H1 (cell line): ENCODE results near the gene METAP1D. TPM values are rescaled to one million over a fixed set of nuclear protein-coding genes. Genes with fewer than 3 reads are reported as not detected.

Source experiments
- CTCF ChIA-PET: fragments of 300-600 bp; sonication (Branson Sonifier 250); formaldehyde crosslinking; loops from one replicate; lab custom pipeline; 2021; ENCODE audit not compliant: partially characterized antibody; lab: Charles Lee
- POLR2A ChIA-PET: fragments of 300-600 bp; sonication (Branson Sonifier 250); formaldehyde crosslinking; loops from one replicate; lab custom pipeline; 2021; ENCODE audit warnings: inconsistent platforms; ENCODE audit not compliant: partially characterized antibody; lab: Charles Lee
- DNase-seq, 2 experiments: peaks; one replicate each; pipeline versions ENCODE4 v3.0.0 to v3.0.0-alpha.2; 2010 to 2022; ENCODE audit warnings: low spot score in 2 of 2, low read depth in 1 of 2, mixed read lengths in 1 of 2
- FAIRE-seq: peaks from 2 replicates; lab custom pipeline; 2011; peaks lifted over from hg19 to GRCh38; lab: Jason Lieb, UNC
- H2AFZ ChIP-seq: 2 replicates; pipeline ENCODE4 v1.8.1; 2012; ENCODE audit warnings: low read length, inconsistent platforms
- H2AK5ac ChIP-seq: 2 replicates; pipeline ENCODE4 v1.6.1; 2013; ENCODE audit warnings: low read depth, low read length
- H2BK120ac ChIP-seq: replicated peaks from 2 replicates; pipeline ENCODE3; 2013; ENCODE audit warnings: low read depth, low read length, inconsistent platforms
- H2BK12ac ChIP-seq: 2 replicates; pipeline ENCODE4 v1.6.1; 2013; ENCODE audit warnings: low read depth, low read length
- H2BK15ac ChIP-seq: 2 replicates; pipeline ENCODE4 v1.6.1; 2013; ENCODE audit warnings: low read length
- H2BK20ac ChIP-seq: 2 replicates; pipeline ENCODE4 v1.6.1; 2013; ENCODE audit warnings: low read length
- H2BK5ac ChIP-seq: 2 replicates; pipeline ENCODE4 v1.6.1; 2013; ENCODE audit warnings: low read depth, low read length
- H3K14ac ChIP-seq: 2 replicates; pipeline ENCODE4 v1.6.1; 2013; ENCODE audit warnings: inconsistent platforms; ENCODE audit not compliant: insufficient read length
- H3K18ac ChIP-seq: 2 replicates; pipeline ENCODE4 v1.6.1; 2013; ENCODE audit warnings: low read length; ENCODE audit errors: extremely low read depth
- H3K23ac ChIP-seq: 2 replicates; pipeline ENCODE4 v1.6.1; 2013; ENCODE audit warnings: inconsistent platforms; ENCODE audit not compliant: insufficient read length
- H3K23me2 ChIP-seq: 2 replicates; pipeline ENCODE4 v1.6.1; 2013; ENCODE audit warnings: low read depth, low read length
- H3K27ac ChIP-seq: 2 replicates; pipeline ENCODE4 v1.6.1; 2011; ENCODE audit warnings: low read depth, low read length, inconsistent platforms
- H3K27me3 ChIP-seq, 4 experiments: replicated peaks in 1 of 4; 1 replicate in 1 of 4; 2 replicates in 3 of 4; pipeline versions ENCODE4 v1.6.1 to v1.8.1; 2011 to 2013; ENCODE audit warnings: low read length in 3 of 4, mild to moderate bottlenecking in 3 of 4, inconsistent platforms in 2 of 4, mixed read lengths in 2 of 4, moderate library complexity in 1 of 4; ENCODE audit not compliant: control insufficient read depth in 3 of 4, insufficient read depth in 3 of 4; ENCODE audit errors: extremely low read depth in 1 of 4
- H3K36me3 ChIP-seq, 4 experiments: 2 replicates each; pipeline versions ENCODE4 v1.6.1 to v1.8.1; 2011 to 2013; ENCODE audit warnings: mild to moderate bottlenecking in 4 of 4, low read length in 3 of 4, moderate library complexity in 2 of 4, control low read depth in 1 of 4, inconsistent platforms in 1 of 4; ENCODE audit not compliant: insufficient read depth in 4 of 4, control insufficient read depth in 2 of 4
- H3K4ac ChIP-seq: replicated peaks from 2 replicates; pipeline ENCODE3; 2013; ENCODE audit warnings: low read length, low read depth, mixed read lengths, inconsistent platforms; ENCODE audit not compliant: insufficient read length
- H3K4me1 ChIP-seq, 4 experiments: replicated peaks in 1 of 4; 1 replicate in 1 of 4; 2 replicates in 3 of 4; pipeline versions ENCODE4 v1.6.1 to v1.8.1; 2011 to 2013; ENCODE audit warnings: low read length in 3 of 4, inconsistent platforms in 2 of 4, mixed read lengths in 1 of 4; ENCODE audit not compliant: insufficient read depth in 4 of 4, control insufficient read depth in 3 of 4
- H3K4me2 ChIP-seq, 2 experiments: 2 replicates each; pipeline versions ENCODE4 v1.6.1 to v1.8.1; 2011 to 2013; ENCODE audit warnings: low read depth in 2 of 2, low read length in 2 of 2, control low read depth in 1 of 2, inconsistent platforms in 1 of 2, mild to moderate bottlenecking in 1 of 2; ENCODE audit not compliant: insufficient read depth in 1 of 2
- H3K4me3 ChIP-seq, 4 experiments: fragments of 200-600, 300-600 bp in 1 of 4; sonication (generic), shearing (Covaris generic), sonication (Bioruptor Twin) in 1 of 4; 2 replicates each; pipeline versions ENCODE4 v1.5.1 to v1.8.1; 2011 to 2016; ENCODE audit warnings: low read length in 4 of 4, low read depth in 3 of 4, control low read depth in 2 of 4, inconsistent platforms in 2 of 4, mild to moderate bottlenecking in 2 of 4, mixed read lengths in 1 of 4, moderate library complexity in 1 of 4; ENCODE audit not compliant: insufficient read depth in 2 of 4; ENCODE audit errors: extremely low read depth in 1 of 4
- H3K56ac ChIP-seq: replicated peaks from 2 replicates; pipeline ENCODE3; 2013; ENCODE audit warnings: low read depth, mild to moderate bottlenecking, mixed read lengths, low read length, inconsistent platforms; ENCODE audit not compliant: insufficient read length
- H3K79me1 ChIP-seq: 2 replicates; pipeline ENCODE4 v1.6.1; 2013; ENCODE audit warnings: low read depth, low read length, control low read depth
- H3K79me2 ChIP-seq, 2 experiments: 2 replicates each; pipeline versions ENCODE4 v1.6.1 to v1.8.1; 2012 to 2013; ENCODE audit warnings: low read length in 2 of 2, mild to moderate bottlenecking in 2 of 2, inconsistent platforms in 1 of 2; ENCODE audit not compliant: insufficient read depth in 2 of 2, control insufficient read depth in 1 of 2
- H3K9ac ChIP-seq, 4 experiments: replicated peaks in 1 of 4; 1 replicate in 1 of 4; 2 replicates in 3 of 4; pipeline versions ENCODE4 v1.6.1 to v1.8.1; 2011 to 2013; ENCODE audit warnings: low read depth in 3 of 4, low read length in 3 of 4, control low read depth in 2 of 4, mild to moderate bottlenecking in 2 of 4, moderate library complexity in 2 of 4, inconsistent platforms in 1 of 4; ENCODE audit errors: extremely low read depth in 1 of 4
- H3K9me3 ChIP-seq, 2 experiments: 2 replicates each; pipeline versions ENCODE4 v1.6.1 to v1.8.1; 2012 to 2013; ENCODE audit warnings: mild to moderate bottlenecking in 2 of 2, moderate library complexity in 2 of 2, control low read depth in 1 of 2, inconsistent platforms in 1 of 2, low read depth in 1 of 2, low read length in 1 of 2, mixed read lengths in 1 of 2; ENCODE audit not compliant: insufficient read depth in 2 of 2
- H4K20me1 ChIP-seq, 2 experiments: replicated peaks in 1 of 2; 2 replicates each; pipeline versions ENCODE3 to v1.8.1; 2011 to 2013; ENCODE audit warnings: inconsistent platforms in 2 of 2, low read length in 2 of 2, mild to moderate bottlenecking in 1 of 2; ENCODE audit not compliant: insufficient read depth in 2 of 2, control insufficient read depth in 1 of 2
- H4K5ac ChIP-seq: 2 replicates; pipeline ENCODE4 v1.6.1; 2013; ENCODE audit warnings: low read length, low read depth, mixed read lengths, inconsistent platforms; ENCODE audit not compliant: insufficient read length
- H4K8ac ChIP-seq: 2 replicates; pipeline ENCODE4 v1.8.0; 2013; ENCODE audit warnings: mild to moderate bottlenecking, moderate library complexity, low read length, inconsistent platforms; ENCODE audit not compliant: insufficient read depth; ENCODE audit errors: extremely low read depth
- H4K91ac ChIP-seq: replicated peaks from 2 replicates; pipeline ENCODE3; 2013; ENCODE audit warnings: low read length, mixed read lengths, inconsistent platforms; ENCODE audit not compliant: insufficient read length
- TAF7 ChIP-seq: optimal IDR thresholded peaks from 2 replicates; pipeline ENCODE3; 2011; ENCODE audit warnings: low read depth, mild to moderate bottlenecking, inconsistent platforms, low read length, moderate library complexity, borderline replicate concordance
- TEAD4 ChIP-seq: IDR thresholded peaks from 2 replicates; pipeline ENCODE4 v1.6.1; 2012; ENCODE audit warnings: low read depth, low read length, inconsistent platforms, mixed read lengths
- WGBS, 2 experiments: shearing (Covaris generic) in 1 of 2; methylation state at CpG; one replicate each; pipeline versions ENCODE4 v1.1.6 to v1.1.7; 2013 to 2015; ENCODE audit warnings: low lambda C conversion rate in 2 of 2, mixed read lengths in 2 of 2, inconsistent platforms in 1 of 2, low coverage in 1 of 2, missing lambda C conversion rate in 1 of 2; ENCODE audit not compliant: insufficient replicate concordance in 2 of 2, insufficient coverage in 1 of 2, insufficient read length in 1 of 2; ENCODE audit errors: extremely low coverage in 1 of 2, missing lambda C conversion rate in 1 of 2; 5-methylcytosine and 5-hydroxymethylcytosine counted together
- polyA plus RNA-seq, 7 experiments: library from polyadenylated mRNA; depleted of rRNA in 3 of 7; stranded (reverse) in 5 of 7; unstranded in 2 of 7; fragments of >200 nt in 5 of 7; fragments of 200-250 nt in 2 of 7; gene quantifications; 1 replicate in 5 of 7; 2 replicates in 1 of 7; 4 replicates in 1 of 7; pipeline versions ENCODE4 v1.2.1 to v1.2.3, GENCODE V29; 2011 to 2013; ENCODE audit warnings: missing spikeins in 2 of 7, mixed read lengths in 2 of 7
- total RNA-seq: library from RNA; stranded (reverse); fragmentation: NEBNext Ultra II Directional; extraction: Animal tissue kit (Norgen Biotek cat#: 25700); gene quantifications from 2 replicates; pipeline ENCODE4 v1.2.1, GENCODE V29; 2021

The METAP1D gene
- total and polyA plus RNA-seq, 2 of the 8 experiments (the other 6 are each of a cell fraction or from before 2014, with no cell fraction given), result 3.9 to 6.2 TPM

DNA sequence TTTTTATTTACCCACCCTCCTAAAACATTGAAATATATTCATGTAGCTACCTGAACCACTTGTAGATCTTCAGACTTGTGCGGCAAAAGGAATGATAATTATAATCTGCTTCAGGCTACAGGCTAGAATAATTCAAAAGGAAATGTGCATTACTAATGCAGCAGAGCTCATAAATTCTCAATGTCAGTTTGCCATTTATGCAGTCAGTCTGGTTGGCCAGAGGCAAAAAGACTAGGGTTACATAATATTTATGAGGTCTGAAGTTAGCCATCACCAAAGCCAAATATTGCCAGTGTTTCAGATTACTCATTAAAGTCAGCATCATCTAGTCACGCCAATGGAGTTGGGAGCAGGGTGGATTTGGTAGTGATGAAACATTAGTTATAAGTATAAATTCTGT lies 38.9 kb downstream of the METAP1D start:
- Histone ChIP-seq H3K4me2 (no peak overlapping the region), H4K8ac (no peak overlapping the region)
- FAIRE-seq, result no peak
- TF ChIP-seq TEAD4, result no peak
- TF ChIP-seq TAF7, result no peak

More for the DNA sequence above, 38.9 kb downstream of the METAP1D start:
- Histone ChIP-seq H2BK15ac (no peak overlapping the region), H3K36me3 (no peaks in the 10 kb centered on the region), H3K79me1 (no peaks in the 10 kb centered on the region), H3K4me3 (no peak overlapping the region), H2BK12ac (no peak overlapping the region), H3K4me1 (no peaks in the 10 kb centered on the region), H3K18ac (no peak overlapping the region), H4K20me1 (no peaks in the 10 kb centered on the region), H3K14ac (no peak overlapping the region), H2AK5ac (no peak overlapping the region), H3K9ac (no peak overlapping the region), H2BK5ac (no peak overlapping the region), H4K5ac (no peak overlapping the region), H3K23me2 (no peaks in the 10 kb centered on the region), H3K27me3 (no peaks in the 10 kb centered on the region), H3K4ac (no peak overlapping the region), H3K9me3 (no peaks in the 10 kb centered on the region; a peak in 1 of 4 replicates), H3K23ac (no peak overlapping the region), H2BK20ac (no peak overlapping the region), H2AFZ (no peak overlapping the region), H3K79me2 (no peaks in the 10 kb centered on the region), H3K56ac (no peak overlapping the region), H3K27ac (no peak overlapping the region), H2BK120ac (no peak overlapping the region), H4K91ac (no peak overlapping the region)
- ChIA-PET CTCF (interaction anchor here (0.6 to 2.1 kb wide), 7 partner anchors 8 to 439 kb away, joined by 3 to 5 read pairs (median 3); no protein-coding TSS in a partner anchor), POLR2A (interaction anchor here (1.0 kb wide), 1 partner anchor 22 kb away, joined by 4 read pairs; no protein-coding TSS in a partner anchor)
- no peak for DNase-seq
- WGBS, 2 experiments, result 89% methylated on average over 2 of the region's 2 CpGs; no CpG with 5 or more reads in 1 of the 2 experiments
